Small intestine (tissue), 7 donors: ENCODE measurements around the gene NFKBIZ. TPM values are rescaled to one million over a fixed set of nuclear protein-coding genes. Genes with fewer than 3 reads are reported as not detected.

Experiments used
- DNase-seq, 2 donors: peaks; one replicate each; pipeline versions ENCODE4 v3.0.0 to v3.0.0-alpha.2; 2013
- FAIRE-seq: peaks from 2 replicates; lab custom pipeline; 2012; peaks lifted over from hg19 to GRCh38; lab: Jason Lieb, UNC
- H3K27ac ChIP-seq, 3 donors: one replicate each; pipeline ENCODE4 v1.5.1; 2013; ENCODE audit warnings: low read length in 2 of 3, mild to moderate bottlenecking in 2 of 3, control low read depth in 1 of 3, inconsistent platforms in 1 of 3, low read depth in 1 of 3, moderate library complexity in 1 of 3
- H3K27me3 ChIP-seq, 3 donors: one replicate each; pipeline ENCODE4 v1.6.1; 2013; ENCODE audit warnings: low read length in 3 of 3, inconsistent platforms in 1 of 3; ENCODE audit not compliant: control insufficient read depth in 3 of 3, insufficient read depth in 3 of 3
- H3K36me3 ChIP-seq, 3 donors: one replicate each; pipeline ENCODE4 v1.6.1; 2013; ENCODE audit warnings: low read length in 3 of 3, inconsistent platforms in 1 of 3, low read depth in 1 of 3, mild to moderate bottlenecking in 1 of 3, moderate library complexity in 1 of 3; ENCODE audit not compliant: control insufficient read depth in 3 of 3, insufficient read depth in 2 of 3
- H3K4me1 ChIP-seq, 3 donors: one replicate each; pipeline ENCODE4 v1.6.1; 2013; ENCODE audit warnings: low read length in 2 of 3, inconsistent platforms in 1 of 3, low read depth in 1 of 3, mild to moderate bottlenecking in 1 of 3, moderate library complexity in 1 of 3; ENCODE audit not compliant: control insufficient read depth in 3 of 3, insufficient read depth in 2 of 3
- H3K4me3 ChIP-seq, 3 donors: one replicate each; pipeline ENCODE4 v1.5.1; 2013; ENCODE audit warnings: low read length in 3 of 3, control low read depth in 1 of 3, inconsistent platforms in 1 of 3, low read depth in 1 of 3, mild to moderate bottlenecking in 1 of 3, moderate library complexity in 1 of 3
- H3K9me3 ChIP-seq, 2 donors: one replicate each; pipeline ENCODE4 v1.6.1; 2013; ENCODE audit warnings: low read depth in 1 of 2, low read length in 1 of 2; ENCODE audit not compliant: control insufficient read depth in 2 of 2, insufficient read depth in 1 of 2
- WGBS, 3 donors: extraction: QIAGEN DNeasy Blood & Tissue Kit; methylation state at CpG; one replicate each; pipeline ENCODE4 v1.1.7; 2013; 5-methylcytosine and 5-hydroxymethylcytosine counted together
- polyA plus RNA-seq, 4 donors: library from polyadenylated mRNA; stranded (reverse) in 3 of 4; unstranded in 1 of 4; fragments of 200-250 nt in 3 of 4; fragments of 120-200 nt in 1 of 4; gene quantifications; one replicate each; pipeline versions ENCODE4 v1.2.1 to v1.2.3, GENCODE V29; 2013
- donor health status: healthy with polysubstance abuse.
- donor health status: control.
- donor health status: control.
- donor health status: Bipolar disorder and iron deficiency.
- donor health status: healthy.

NFKBIZ gene
- polyA plus RNA-seq, 4 donors: 10.3 to 211 (median 25.4) TPM

DNA sequence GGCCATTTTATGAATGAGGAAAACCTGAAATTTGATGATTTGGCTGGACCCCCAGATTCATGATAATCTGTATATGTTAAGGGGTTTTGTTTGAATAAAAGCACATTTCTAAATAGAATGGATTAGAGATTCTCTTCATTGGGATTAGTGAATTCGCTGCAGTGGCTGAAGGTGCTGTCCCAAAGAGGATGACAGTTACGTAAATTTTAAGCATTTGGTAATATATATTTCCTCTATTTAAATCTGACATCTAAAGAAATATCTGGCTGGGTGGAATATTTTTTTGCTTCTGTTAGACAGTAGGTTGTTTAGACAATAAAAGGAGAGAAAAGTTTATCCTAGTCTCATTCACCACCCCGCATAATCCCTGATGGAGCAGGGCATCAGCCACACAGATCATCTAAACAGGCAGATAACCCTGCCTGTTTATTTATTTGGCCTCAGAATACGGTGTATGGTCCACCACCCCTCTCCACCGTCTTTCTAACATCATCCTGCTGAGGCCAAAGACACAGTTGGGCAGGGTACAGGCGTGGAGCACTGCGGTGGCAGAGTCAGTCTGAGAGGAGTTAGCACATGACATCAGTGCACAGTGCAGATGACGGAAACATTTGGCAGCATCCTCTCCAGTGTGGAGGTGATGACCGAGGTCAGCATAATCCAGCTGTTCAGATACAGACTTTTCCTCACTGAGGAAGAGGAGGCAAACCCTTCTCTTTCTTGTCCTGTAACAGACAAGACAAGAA lies 20.4 kb upstream of the NFKBIZ start:
- FAIRE-seq (no peak), DNase-seq (peak; percentile 48 to 52)
- Histone ChIP-seq H3K27ac (peak overlapping the region; percentile 30 to 87 (median 43)), H3K4me1 (peaks cover 0 to 15% (median 7%) of the 10 kb centered on the region in 3 donors), H3K9me3 (no peaks in the 10 kb centered on the region), H3K27me3 (no peaks in the 10 kb centered on the region), H3K4me3 (peak overlapping the region in 1 of 3 donors; percentile 5), H3K36me3 (peaks cover 0 to 3% (median 0%) of the 10 kb centered on the region in 3 donors)
- 25 to 30% (median 25%) methylated on average over 9 of the region's 9 CpGs for WGBS, 3 donors

DNA sequence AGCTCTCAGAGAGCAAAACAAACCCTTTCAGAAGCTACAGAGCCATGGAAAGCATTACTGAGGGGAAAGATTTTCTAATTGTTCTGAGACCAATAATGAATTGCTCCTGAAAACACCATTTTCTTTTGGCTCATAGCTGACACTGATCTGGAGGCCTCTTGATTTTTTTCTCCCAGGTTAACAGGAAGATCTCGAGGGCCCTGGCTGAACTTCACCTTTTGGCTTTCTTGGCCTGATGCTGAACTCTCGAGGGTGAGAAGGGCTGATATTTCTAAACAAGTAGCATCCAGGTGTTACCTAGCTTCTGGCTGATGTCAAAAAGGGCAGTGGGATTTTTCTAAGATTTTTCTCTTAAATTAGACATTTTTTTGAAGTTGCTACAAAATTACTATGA lies 19.9 kb upstream of the NFKBIZ start:
- 30 to 40% (median 38%) methylated on average over 2 of the region's 2 CpGs for WGBS, 3 donors
- Histone ChIP-seq H3K27ac (peak overlapping the region; percentile 30 to 87 (median 43)), H3K36me3 (peaks cover 0 to 1% (median 0%) of the 10 kb centered on the region in 3 donors), H3K4me3 (peak overlapping the region in 1 of 3 donors; percentile 5), H3K27me3 (no peaks in the 10 kb centered on the region), H3K9me3 (no peaks in the 10 kb centered on the region), H3K4me1 (peaks cover 0 to 15% (median 11%) of the 10 kb centered on the region in 3 donors)
- FAIRE-seq (no peak), DNase-seq (no peak)

DNA sequence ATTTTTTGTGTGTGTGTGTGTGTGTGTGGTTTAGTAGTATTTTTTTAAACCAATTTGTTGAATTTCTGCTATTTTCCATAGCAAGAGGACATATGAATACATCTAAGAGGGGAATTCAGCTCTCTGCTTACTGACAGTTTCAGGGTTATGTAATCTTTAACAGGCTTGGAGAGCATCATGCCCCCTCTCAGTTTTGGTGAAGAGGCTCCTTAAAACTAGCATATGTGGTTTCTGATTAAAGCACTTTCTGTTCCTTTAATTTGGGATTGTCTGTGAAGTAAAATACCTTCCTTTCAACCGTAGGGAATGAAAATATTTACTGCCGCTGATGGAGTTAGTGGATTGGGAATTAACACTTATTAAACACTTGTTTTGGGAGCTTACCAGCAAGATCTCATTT lies 19.4 kb upstream of the NFKBIZ start:
- DNase-seq (no peak), FAIRE-seq (no peak)
- Histone ChIP-seq H3K27ac (no peak overlapping the region), H3K4me3 (no peak overlapping the region), H3K36me3 (no peaks in the 10 kb centered on the region), H3K9me3 (no peaks in the 10 kb centered on the region), H3K4me1 (peaks cover 0 to 15% (median 11%) of the 10 kb centered on the region in 3 donors), H3K27me3 (no peaks in the 10 kb centered on the region)
- 57 to 81% (median 74%) methylated on average over 2 of the region's 2 CpGs for WGBS, 3 donors

DNA sequence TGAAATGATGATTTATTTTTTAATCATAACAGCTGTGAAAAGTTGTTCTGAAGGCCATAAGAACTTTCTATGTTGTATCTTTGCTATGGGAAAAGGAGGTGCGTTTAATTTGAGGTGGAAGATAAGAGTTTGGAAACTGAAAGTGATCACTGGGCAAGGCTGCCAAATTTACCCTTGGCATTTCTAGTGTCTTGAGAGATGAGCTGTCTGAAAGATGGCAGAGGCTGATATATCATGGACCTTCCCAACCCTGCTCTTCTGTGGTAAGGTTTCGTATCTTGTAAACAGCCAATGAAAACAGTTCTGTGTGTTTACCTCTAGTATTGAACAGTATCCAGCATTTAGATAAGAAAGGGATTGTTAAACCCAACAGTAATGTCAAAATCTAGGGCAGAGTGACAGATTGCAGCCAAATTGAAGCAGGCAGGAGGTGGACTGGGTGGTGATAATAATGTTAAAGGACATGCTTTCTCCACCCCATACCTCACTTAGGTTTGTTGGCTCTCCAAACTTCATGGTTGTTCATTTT lies 15.8 kb upstream of the NFKBIZ start:
- no peak overlapping the region for H3K4me3 ChIP-seq
- WGBS, 3 donors: 25 to 56% (median 44%) methylated on average over 2 of the region's 2 CpGs
- no peak for DNase-seq

DNA sequence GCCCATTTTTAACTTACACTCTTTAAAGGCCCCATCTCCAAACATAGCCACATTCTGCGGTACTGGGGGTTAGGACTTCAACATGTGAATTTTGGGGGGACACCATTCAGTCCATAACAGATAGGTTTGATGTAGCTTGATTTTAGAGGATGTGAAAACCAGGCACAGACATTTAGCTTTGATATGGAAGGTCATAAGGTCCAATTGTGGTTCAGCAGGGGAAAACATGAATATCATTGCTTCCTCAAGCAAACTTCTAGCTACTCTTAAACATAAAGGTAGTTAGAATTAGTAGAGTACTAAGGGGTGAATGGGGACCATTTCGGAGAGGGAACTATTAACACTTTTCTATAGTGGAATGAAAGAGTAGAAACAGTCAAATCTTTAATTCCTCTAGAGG lies 13.6 kb upstream of the NFKBIZ start:
- no peak for FAIRE-seq
- 95 to 99% (median 98%) methylated on average over 2 of the region's 2 CpGs for WGBS, 3 donors

More for the DNA sequence above, 15.8 kb upstream of the NFKBIZ start:
- H3K9me3 ChIP-seq: no peaks in the 10 kb centered on the region
- H3K36me3 ChIP-seq: no peaks in the 10 kb centered on the region
- H3K27ac ChIP-seq: no peak overlapping the region
- H3K4me1 ChIP-seq: peaks cover 4 to 20% (median 11%) of the 10 kb centered on the region in 3 donors
- no peak for FAIRE-seq
- H3K27me3 ChIP-seq: no peaks in the 10 kb centered on the region

DNA sequence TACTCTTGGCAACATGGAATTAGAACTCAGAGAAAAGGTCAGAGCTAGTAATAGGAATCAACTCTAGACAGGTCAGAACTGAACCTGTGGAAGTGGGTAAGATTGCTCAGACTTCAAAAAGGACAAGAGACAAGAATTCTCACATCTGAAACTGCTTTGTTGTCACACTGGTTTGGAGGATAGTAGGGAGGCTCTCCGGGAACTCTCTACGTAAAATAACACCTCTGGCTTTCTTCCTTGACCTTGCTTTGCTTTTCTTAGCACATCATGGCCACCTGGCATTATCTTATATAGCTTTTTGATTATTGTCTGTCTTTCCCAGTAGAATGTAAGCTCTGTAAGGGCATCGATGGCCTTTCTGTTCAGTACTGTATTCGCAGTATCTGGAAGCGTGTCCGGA lies 13.2 kb upstream of the NFKBIZ start:
- H3K9me3 ChIP-seq: no peaks in the 10 kb centered on the region
- H3K36me3 ChIP-seq: no peaks in the 10 kb centered on the region
- no peaks in the 10 kb centered on the region for H3K27me3 ChIP-seq
- FAIRE-seq: no peak
- WGBS, 3 donors: 96 to 97% (median 97%) methylated on average over 6 of the region's 6 CpGs
- H3K27ac ChIP-seq: no peak overlapping the region
- DNase-seq: no peak
- H3K4me3 ChIP-seq: no peak overlapping the region
- H3K4me1 ChIP-seq: peaks cover 4 to 8% (median 7%) of the 10 kb centered on the region in 3 donors

More for the DNA sequence above, 13.6 kb upstream of the NFKBIZ start:
- DNase-seq: no peak
- H3K27me3 ChIP-seq: no peaks in the 10 kb centered on the region
- H3K9me3 ChIP-seq: no peaks in the 10 kb centered on the region
- H3K36me3 ChIP-seq: no peaks in the 10 kb centered on the region
- H3K27ac ChIP-seq: no peak overlapping the region
- H3K4me1 ChIP-seq: peaks cover 4 to 8% (median 7%) of the 10 kb centered on the region in 3 donors
- H3K4me3 ChIP-seq: no peak overlapping the region

DNA sequence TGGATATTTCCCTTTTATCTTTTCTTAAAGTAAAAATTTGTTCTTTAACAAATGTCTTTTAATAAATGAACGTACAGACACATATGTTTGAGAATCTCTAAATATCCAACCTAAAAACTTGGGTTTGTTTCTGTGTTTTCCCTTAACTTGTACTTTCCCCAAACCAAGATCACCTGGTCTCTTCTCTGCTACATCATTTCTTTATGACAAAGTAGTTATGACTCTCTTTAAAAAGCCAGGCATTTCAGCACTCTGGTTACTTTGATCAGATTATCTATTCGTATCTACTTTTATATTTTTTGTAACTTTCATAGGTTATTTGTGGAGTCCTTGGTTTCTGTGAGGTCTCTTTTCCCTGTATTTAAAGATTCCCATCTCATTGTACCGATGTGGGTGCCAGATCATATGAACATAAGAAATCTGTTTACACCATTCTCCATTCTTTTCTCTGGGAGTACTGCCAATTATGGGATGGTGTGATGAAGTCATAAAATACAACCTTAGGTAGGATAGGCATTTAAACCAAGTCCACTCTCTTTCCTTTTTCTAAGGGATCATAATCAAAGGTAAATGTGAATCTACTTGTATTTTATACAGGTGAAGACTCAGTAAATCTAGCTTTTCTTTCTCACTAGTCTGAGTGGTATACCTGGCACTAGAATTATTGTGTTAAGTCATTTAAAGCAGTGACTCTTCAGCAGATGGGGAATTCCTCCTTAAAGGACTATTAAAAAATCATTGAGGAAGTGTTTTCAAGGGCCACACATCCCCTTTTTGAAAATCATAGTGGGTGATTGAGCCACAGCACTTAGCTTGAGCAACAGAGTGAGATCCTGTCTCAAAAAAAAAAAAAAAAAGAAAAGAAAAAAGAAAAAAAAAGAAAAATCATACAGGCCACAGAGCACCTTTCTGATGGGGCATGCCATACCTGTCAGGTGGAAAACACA lies 12.4 kb upstream of the NFKBIZ start:
- Histone ChIP-seq H3K9me3 (peaks cover 0 to under 1% of the 10 kb centered on the region in 2 donors), H3K27me3 (no peaks in the 10 kb centered on the region), H3K36me3 (no peaks in the 10 kb centered on the region), H3K27ac (no peak overlapping the region), H3K4me3 (no peak overlapping the region), H3K4me1 (peaks cover 4 to 8% (median 7%) of the 10 kb centered on the region in 3 donors)
- DNase-seq (peak; percentile 28 to 74), FAIRE-seq (no peak)
- WGBS, 3 donors: 34 to 57% (median 41%) methylated on average over 3 of the region's 3 CpGs

DNA sequence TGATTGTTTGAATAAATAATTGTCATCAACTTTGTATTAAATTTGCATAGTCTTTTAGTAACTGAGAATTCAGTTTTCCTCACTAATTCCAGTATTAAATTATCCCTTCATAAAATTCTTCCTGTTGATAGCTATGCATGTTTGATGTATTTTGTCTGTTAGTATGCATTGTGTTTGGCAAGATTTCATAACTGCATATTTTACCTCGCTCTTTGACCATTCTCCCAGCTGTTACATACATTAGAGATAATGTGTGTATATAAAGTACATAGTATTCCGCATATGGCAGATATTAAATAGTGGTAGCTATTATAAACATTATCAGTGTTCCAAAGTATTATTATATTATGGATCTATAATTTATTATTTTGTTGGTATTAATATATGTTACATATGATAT lies 10.6 kb upstream of the NFKBIZ start:
- FAIRE-seq: no peak
- Histone ChIP-seq H3K27me3 (no peaks in the 10 kb centered on the region), H3K4me3 (no peak overlapping the region), H3K9me3 (peaks cover 0 to 12% of the 10 kb centered on the region in 2 donors), H3K36me3 (no peaks in the 10 kb centered on the region), H3K27ac (no peak overlapping the region), H3K4me1 (peaks cover 4 to 7% (median 5%) of the 10 kb centered on the region in 3 donors)
- DNase-seq: peak; percentile 43 to 71
- 22 to 71% (median 40%) methylated on average over 2 of the region's 2 CpGs for WGBS, 3 donors
